Panc1 (cell line): ENCODE results near the gene RAP1GAP. TPM values are rescaled to one million over a fixed set of nuclear protein-coding genes. Genes with fewer than 3 reads are reported as not detected.

Experiments
- ATAC-seq: fragments of 200-7000 bp; cut with Tn5 transposase; 2 replicates; pipeline ENCODE4 v1.9.1; 2020; ENCODE audit warnings: mild to moderate bottlenecking, moderate library complexity
- BruUV-seq: library from RNA; stranded (reverse); fragments of 400-500 nt; replicated peaks from 2 replicates; lab custom pipeline; 2021; lab: Mats Ljungman, UMichigan
- CTCF ChIA-PET: fragments of 300-600 bp; sonication (Branson Sonifier 250); formaldehyde crosslinking; loops from one replicate; lab custom pipeline; 2022; ENCODE audit warnings: antibody characterized with exemption; lab: Charles Lee
- POLR2A ChIA-PET: fragments of 300-600 bp; sonication (Branson Sonifier 250); formaldehyde crosslinking; loops from one replicate; lab custom pipeline; 2022; ENCODE audit warnings: antibody characterized with exemption; lab: Charles Lee
- DNase-seq: peaks from one replicate; pipeline ENCODE4 v3.0.0-alpha.2; 2010; ENCODE audit warnings: low read depth, low spot score
- H3K27ac ChIP-seq: 2 replicates; pipeline ENCODE4 v1.5.1; 2011; ENCODE audit warnings: mild to moderate bottlenecking, low read length, inconsistent platforms
- H3K27me3 ChIP-seq: fragments of 200-500 bp; sonication (Bioruptor generic); 2 replicates; pipeline ENCODE4 v1.6.0; 2014; ENCODE audit warnings: low read length, inconsistent platforms; ENCODE audit not compliant: control insufficient read depth, insufficient read depth
- H3K36me3 ChIP-seq: fragments of 200-500 bp; sonication (Bioruptor generic); 2 replicates; pipeline ENCODE4 v1.5.1; 2014; ENCODE audit warnings: inconsistent platforms, mild to moderate bottlenecking, low read length, moderate library complexity; ENCODE audit not compliant: control insufficient read depth, insufficient read depth
- H3K4me1 ChIP-seq: 2 replicates; pipeline ENCODE4 v1.5.1; 2011; ENCODE audit warnings: inconsistent platforms, mild to moderate bottlenecking, low read length, moderate library complexity; ENCODE audit not compliant: control insufficient read depth, insufficient read depth
- H3K4me3 ChIP-seq, 2 experiments: 2 replicates each; pipeline ENCODE4 v1.5.1; 2011 to 2012; ENCODE audit warnings: low read depth in 2 of 2, low read length in 2 of 2, mild to moderate bottlenecking in 2 of 2, inconsistent platforms in 1 of 2, moderate library complexity in 1 of 2
- H3K9me3 ChIP-seq: fragments of 200-500 bp; sonication (Bioruptor generic); 2 replicates; pipeline ENCODE4 v1.5.1; 2014; ENCODE audit warnings: low read depth, mild to moderate bottlenecking, inconsistent platforms, low read length, moderate library complexity; ENCODE audit not compliant: control insufficient read depth, insufficient read depth
- CTCF ChIP-seq: fragments of 450-650 bp; IDR thresholded peaks from 2 replicates; pipeline ENCODE4 v1.5.1; 2017; ENCODE audit warnings: mild to moderate bottlenecking
- POLR2AphosphoS5 ChIP-seq: IDR thresholded peaks from 2 replicates; pipeline ENCODE4 v1.6.1; 2012; ENCODE audit warnings: mild to moderate bottlenecking, low read depth, low read length, moderate library complexity
- REST ChIP-seq, 2 experiments: IDR thresholded peaks; 2 replicates each; pipeline ENCODE4 v1.6.1; 2011 to 2012; ENCODE audit warnings: low read depth in 2 of 2, control low read depth in 1 of 2, low read length in 1 of 2, mild to moderate bottlenecking in 1 of 2, moderate library complexity in 1 of 2; ENCODE audit not compliant: insufficient read depth in 1 of 2
- SIN3A ChIP-seq: IDR thresholded peaks from 2 replicates; pipeline ENCODE4 v1.6.1; 2012; ENCODE audit warnings: low read depth, mild to moderate bottlenecking, low read length, moderate library complexity, borderline replicate concordance; ENCODE audit not compliant: insufficient read depth
- TCF7L2 ChIP-seq: IDR thresholded peaks from 2 replicates; pipeline ENCODE4 v1.6.1; 2011; ENCODE audit warnings: mild to moderate bottlenecking, low read depth, low read length, inconsistent platforms
- in situ Hi-C: cut with HindIII; loops from 2 replicates; pipeline ENCODE4 v1.10.0; 2016; ENCODE audit warnings: low sequenced_read_pairs, low pct_unique_long_range_greater_than_20kb
- intact Hi-C: fragments of 100-400 bp; cut with micrococcal nuclease; formaldehyde crosslinking; loops from one replicate; pipeline ENCODE4 v1.10.0; 2022; ENCODE audit not compliant: unreplicated experiment
- total RNA-seq: library from RNA; stranded (reverse); gene quantifications from one replicate; pipeline ENCODE4 v1.2.1, GENCODE V29; 2021; ENCODE audit not compliant: unreplicated experiment

Gene RAP1GAP
- total RNA-seq, 1 experiment from 2014 or later = 4.6 TPM

- H3K4me1 ChIP-seq = peaks cover 6% of the 10 kb centered on the region; the same call in 1 of the 2 replicates
- TF ChIP-seq TCF7L2 = no peak
- no peak for TF ChIP-seq SIN3A
- TF ChIP-seq REST (IDR thresholded peaks at IDR 0.05; ENCODE audit: insufficient read depth in 1 of 2, low read depth in 2 of 2, low read length in 1 of 2) = no peak
- TF ChIP-seq CTCF = no peak
- no peak for TF ChIP-seq POLR2AphosphoS5
- no peaks in the 10 kb centered on the region for H3K36me3 ChIP-seq
- DNase-seq = no peak
- no peaks in the 10 kb centered on the region for H3K27me3 ChIP-seq
- no TSS peak for BruUV-seq
- ChIA-PET CTCF (no interaction called here), POLR2A (no interaction called here)
- no peaks in the 10 kb centered on the region for H3K9me3 ChIP-seq
- ATAC-seq = no peak
- intact Hi-C loops = no loop called here
- H3K27ac ChIP-seq = no peak overlapping the region
- in situ Hi-C loops = no loop called here
- H3K4me3 ChIP-seq = no peak overlapping the region
Measured at GRCh38 chr1:21665711-21666575, 3.2 kb downstream of the RAP1GAP start.

GRCh38 chr1:21664806-21665588 is 4.2 kb downstream of the RAP1GAP start:
- TF ChIP-seq REST (IDR thresholded peaks at IDR 0.05; ENCODE audit: insufficient read depth in 1 of 2, low read depth in 2 of 2, low read length in 1 of 2) = no peak
- no peak for TF ChIP-seq SIN3A
- TF ChIP-seq POLR2AphosphoS5 = no peak
- H3K27me3 ChIP-seq = no peaks in the 10 kb centered on the region; the same call in 1 of the 2 replicates
- H3K36me3 ChIP-seq = no peaks in the 10 kb centered on the region
- in situ Hi-C loops (no loop called here), intact Hi-C loops (no loop called here)
- BruUV-seq = no TSS peak
- H3K4me1 ChIP-seq = peaks cover 6% of the 10 kb centered on the region; the same call in 1 of the 2 replicates
- ATAC-seq (no peak), DNase-seq (no peak)
- ChIA-PET CTCF (no interaction called here), POLR2A (no interaction called here)
- no peaks in the 10 kb centered on the region for H3K9me3 ChIP-seq
- H3K4me3 ChIP-seq = no peak overlapping the region
- no peak overlapping the region for H3K27ac ChIP-seq
